ENCODE results near the gene SNTG2. TPM values are rescaled to one million over a fixed set of nuclear protein-coding genes. Genes with fewer than 3 reads are reported as not detected.

The SNTG2 gene
- total RNA-seq, 4 donors from 2014 or later = 1.9 to 14.0 (median 6.7) TPM

DNA sequence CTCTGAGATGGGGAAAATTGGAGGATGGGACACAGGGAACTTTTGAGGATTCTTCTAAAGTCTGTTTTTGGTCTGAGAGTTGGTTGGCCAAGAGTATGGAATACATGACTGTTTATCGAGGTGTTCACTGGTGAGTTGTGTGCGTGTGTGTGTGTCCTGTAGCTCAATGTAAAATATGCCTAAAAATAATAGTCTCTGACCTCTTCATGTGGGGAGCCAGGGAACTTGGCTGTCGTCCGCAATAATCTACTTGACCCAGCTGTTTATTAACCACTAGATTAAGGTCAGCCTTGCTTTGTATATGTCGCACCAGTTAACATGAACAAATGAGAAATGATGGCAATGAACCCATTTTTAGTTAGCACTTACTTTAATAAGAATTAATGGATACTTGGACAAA is 285.2 kb downstream of the SNTG2 start:
- ATAC-seq (ENCODE audit: low FRiP score) (no peak), DNase-seq (ENCODE audit: low spot score) (no peak)
- no peak for TF ChIP-seq CTCF (IDR thresholded peaks at IDR 0.05)

DNA sequence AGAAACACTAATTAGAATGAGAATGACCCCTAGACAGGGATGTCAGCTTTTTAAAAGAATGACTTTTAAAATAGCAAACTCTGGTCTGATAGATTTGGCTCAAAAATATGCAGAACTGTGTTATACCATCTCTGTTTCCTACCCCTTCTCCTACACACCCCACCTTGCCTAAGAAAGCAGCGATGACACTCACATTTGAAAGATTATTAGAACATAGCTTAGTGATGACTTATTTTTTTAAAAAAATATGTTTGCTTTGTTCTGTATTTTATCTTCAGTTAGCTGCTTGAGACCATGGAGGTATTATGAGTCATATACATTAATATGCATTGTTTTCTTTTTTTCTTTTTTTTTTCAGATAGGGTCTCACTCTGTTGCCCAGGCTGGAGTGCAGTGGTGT is 286.0 kb downstream of the SNTG2 start:
- TF ChIP-seq CTCF (IDR thresholded peaks at IDR 0.05) = no peak
- ATAC-seq (ENCODE audit: low FRiP score) = no peak
- DNase-seq (ENCODE audit: low spot score) = no peak

DNA sequence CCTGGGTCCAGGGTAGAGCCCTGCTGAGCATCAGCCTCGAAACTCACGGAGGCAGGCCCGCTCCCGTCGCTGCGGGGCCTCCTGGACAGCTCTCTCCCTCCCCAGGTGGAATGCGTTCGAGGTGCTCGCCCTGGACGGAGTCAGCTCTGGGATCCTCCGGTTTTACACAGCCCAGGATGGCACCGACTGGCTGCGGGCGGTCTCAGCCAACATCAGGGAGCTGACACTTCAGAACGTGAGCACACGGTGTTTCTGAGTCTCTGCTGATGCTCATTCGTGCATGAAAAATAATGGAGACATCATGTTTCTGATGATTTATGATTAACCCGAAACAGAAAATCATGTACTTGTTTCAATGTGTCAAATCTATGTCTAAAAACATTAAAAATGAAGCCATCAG is 287.1 kb downstream of the SNTG2 start:
- TF ChIP-seq CTCF (IDR thresholded peaks at IDR 0.05) = no peak
- ATAC-seq (ENCODE audit: low FRiP score) = no peak

DNA sequence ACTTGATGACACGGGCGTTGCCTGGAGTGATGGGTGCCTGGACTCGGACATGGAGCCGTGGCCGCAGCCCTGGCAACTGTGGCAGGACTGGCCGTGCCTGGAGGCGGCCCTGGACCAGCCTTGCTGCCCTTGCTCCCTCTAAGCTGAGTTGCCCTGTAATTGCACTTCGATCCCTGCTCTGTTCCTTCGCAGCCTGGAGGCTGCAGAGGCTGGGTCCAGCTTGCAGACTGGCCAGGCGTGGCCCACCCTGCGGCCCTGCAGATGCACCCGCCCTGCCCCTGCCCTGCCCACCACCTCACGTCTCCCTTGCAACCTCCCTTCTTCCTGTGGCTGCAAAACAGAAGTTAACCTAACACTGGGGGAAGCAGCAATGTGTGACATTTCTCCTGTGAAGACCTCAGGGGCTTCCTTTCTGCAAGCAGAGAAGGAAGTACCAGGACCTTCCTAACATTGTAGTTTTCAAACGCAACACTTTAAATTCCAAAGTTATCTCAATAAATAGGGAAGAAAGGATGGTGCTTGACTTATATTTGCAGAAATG is 288.0 kb downstream of the SNTG2 start:
- ATAC-seq (ENCODE audit: low FRiP score) = no peak
- no peak for TF ChIP-seq CTCF (IDR thresholded peaks at IDR 0.05)
- DNase-seq (ENCODE audit: low spot score) = no peak

More for the DNA sequence above, 287.1 kb downstream of the SNTG2 start:
- no peak for DNase-seq (ENCODE audit: low spot score)

GRCh38 chr2:1245193-1245592 is 294.5 kb downstream of the SNTG2 start:
- ATAC-seq (ENCODE audit: low FRiP score) (no peak), DNase-seq (ENCODE audit: low spot score) (no peak)
- no peak for TF ChIP-seq CTCF (IDR thresholded peaks at IDR 0.05)

DNA sequence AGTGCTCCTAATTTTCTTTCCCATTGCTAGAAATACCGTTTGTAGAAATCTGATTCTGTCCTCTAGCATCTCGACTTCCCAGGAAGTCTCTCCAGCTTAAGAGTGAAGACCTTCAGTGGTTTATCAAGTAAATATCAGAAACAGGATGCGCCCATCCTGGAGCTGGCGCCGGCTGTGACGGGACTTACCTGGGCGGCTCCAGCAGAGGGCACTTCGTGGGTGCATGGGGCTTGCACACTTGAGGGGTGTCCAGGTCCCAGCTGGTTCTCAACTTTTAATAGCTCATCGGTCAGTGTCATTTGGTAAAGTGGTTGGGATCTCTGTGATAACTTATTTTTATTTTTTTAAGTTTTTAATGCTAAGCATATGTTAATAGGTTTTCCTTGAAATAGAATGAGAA is 295.6 kb downstream of the SNTG2 start:
- no peak for TF ChIP-seq CTCF (IDR thresholded peaks at IDR 0.05)
- ATAC-seq (ENCODE audit: low FRiP score) (no peak), DNase-seq (ENCODE audit: low spot score) (no peak)

DNA sequence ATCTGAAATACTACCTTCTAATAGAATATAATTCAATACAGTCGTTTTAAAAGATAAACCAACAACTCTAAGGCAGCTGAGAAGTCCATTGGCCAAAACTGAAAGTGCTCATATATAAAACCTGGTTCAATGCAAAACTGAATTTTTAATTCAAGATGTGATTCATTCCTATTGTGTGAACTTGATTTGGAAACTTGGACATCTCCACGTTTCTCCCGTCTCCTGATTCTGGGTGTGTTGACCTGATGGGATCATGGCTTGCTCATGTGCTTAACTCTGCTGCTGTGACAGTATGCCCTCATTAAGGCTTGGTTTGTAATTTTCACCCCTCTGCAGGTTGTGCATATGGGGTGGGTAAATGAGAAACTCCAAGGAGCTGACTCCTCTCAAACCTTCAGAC is 296.3 kb downstream of the SNTG2 start:
- no peak for TF ChIP-seq CTCF (IDR thresholded peaks at IDR 0.05)
- DNase-seq (ENCODE audit: low spot score) = no peak
- ATAC-seq (ENCODE audit: low FRiP score) = no peak

All from omental fat pad (tissue), 4 donors.